Urinary bladder (tissue), 4 donors: ENCODE measurements around the gene FLII. TPM values are rescaled to one million over a fixed set of nuclear protein-coding genes. Genes with fewer than 3 reads are reported as not detected.

Source experiments
- DNase-seq: peaks from one replicate; pipeline ENCODE4 v3.0.0-alpha.2; 2015; ENCODE audit errors: extremely low spot score
- H3K27ac ChIP-seq: one replicate; pipeline ENCODE4 v1.5.1; 2013; ENCODE audit warnings: low read depth, mild to moderate bottlenecking, moderate library complexity
- H3K36me3 ChIP-seq: one replicate; pipeline ENCODE4 v1.6.1; 2013; ENCODE audit warnings: mild to moderate bottlenecking, moderate library complexity; ENCODE audit not compliant: insufficient read depth
- H3K4me1 ChIP-seq: one replicate; pipeline ENCODE4 v1.6.1; 2013; ENCODE audit warnings: mild to moderate bottlenecking, moderate library complexity; ENCODE audit not compliant: insufficient read depth
- H3K4me3 ChIP-seq: one replicate; pipeline ENCODE4 v1.5.1; 2013; ENCODE audit warnings: low read depth, low read length
- WGBS: extraction: QIAGEN DNeasy Blood & Tissue Kit; methylation state at CpG from one replicate; pipeline ENCODE4 v1.1.7; 2013; 5-methylcytosine and 5-hydroxymethylcytosine counted together
- polyA plus RNA-seq: library from polyadenylated mRNA; stranded (reverse); fragments of 200-250 nt; gene quantifications from one replicate; pipeline ENCODE4 v1.2.3, GENCODE V29; 2013
- total RNA-seq: library from RNA; depleted of rRNA; stranded (reverse); fragments of >200 nt; gene quantifications from one replicate; pipeline ENCODE4 v1.2.3, GENCODE V29; 2014
- donor health status: healthy with polysubstance abuse.
- donor health status: healthy.

The FLII gene
- total and polyA plus RNA-seq, 2 donors, result 87.2 to 249 TPM

- 83% methylated on average over 11 of the region's 11 CpGs for WGBS
- peaks cover 5% of the 10 kb centered on the region for H3K36me3 ChIP-seq
- H3K4me3 ChIP-seq, result no peak overlapping the region
- H3K4me1 ChIP-seq, result peaks cover 3% of the 10 kb centered on the region
- DNase-seq, result no peak
- no peak overlapping the region for H3K27ac ChIP-seq
These were observed 2.2 kb downstream of the FLII start for GRCh38 chr17:18256351-18256750.

- Histone ChIP-seq H3K36me3 (peaks cover 5% of the 10 kb centered on the region), H3K27ac (no peak overlapping the region), H3K4me3 (no peak overlapping the region), H3K4me1 (peaks cover 3% of the 10 kb centered on the region)
- no peak for DNase-seq
- WGBS, result 95% methylated on average over 8 of the region's 8 CpGs
These were observed 3.5 kb downstream of the FLII start for GRCh38 chr17:18254888-18255649.

GRCh38 chr17:18253947-18254821 is 4.4 kb downstream of the FLII start:
- peaks cover 3% of the 10 kb centered on the region for H3K4me1 ChIP-seq
- H3K4me3 ChIP-seq, result no peak overlapping the region
- DNase-seq, result no peak
- H3K27ac ChIP-seq, result no peak overlapping the region
- 90% methylated on average over 27 of the region's 27 CpGs for WGBS
- peaks cover 5% of the 10 kb centered on the region for H3K36me3 ChIP-seq

GRCh38 chr17:18253187-18253884 is 5.2 kb downstream of the FLII start:
- Histone ChIP-seq H3K27ac (no peak overlapping the region), H3K4me1 (peaks cover 3% of the 10 kb centered on the region), H3K4me3 (no peak overlapping the region), H3K36me3 (peaks cover 5% of the 10 kb centered on the region)
- no peak for DNase-seq
- WGBS, result 87% methylated on average over 16 of the region's 16 CpGs

GRCh38 chr17:18252160-18252559 is 6.4 kb downstream of the FLII start:
- peaks cover under 1% of the 10 kb centered on the region for H3K4me1 ChIP-seq
- no peak for DNase-seq
- peaks cover 5% of the 10 kb centered on the region for H3K36me3 ChIP-seq
- no peak overlapping the region for H3K4me3 ChIP-seq
- 81% methylated on average over 5 of the region's 5 CpGs for WGBS
- H3K27ac ChIP-seq, result no peak overlapping the region

- no peak for DNase-seq
- no peaks in the 10 kb centered on the region for H3K4me1 ChIP-seq
- no peak overlapping the region for H3K4me3 ChIP-seq
- 73% methylated on average over 15 of the region's 15 CpGs for WGBS
- peaks cover 5% of the 10 kb centered on the region for H3K36me3 ChIP-seq
- H3K27ac ChIP-seq, result no peak overlapping the region
These were observed 7.3 kb downstream of the FLII start for GRCh38 chr17:18251204-18251603.

- H3K4me1 ChIP-seq, result no peaks in the 10 kb centered on the region
- peaks cover 5% of the 10 kb centered on the region for H3K36me3 ChIP-seq
- no peak overlapping the region for H3K4me3 ChIP-seq
- no peak for DNase-seq
- H3K27ac ChIP-seq, result no peak overlapping the region
- 93% methylated on average over 14 of the region's 14 CpGs for WGBS
These were observed 7.8 kb downstream of the FLII start for GRCh38 chr17:18250708-18251107.

GRCh38 chr17:18250259-18250658 is 8.3 kb downstream of the FLII start:
- DNase-seq, result no peak
- peaks cover 5% of the 10 kb centered on the region for H3K36me3 ChIP-seq
- H3K27ac ChIP-seq, result no peak overlapping the region
- H3K4me3 ChIP-seq, result no peak overlapping the region
- H3K4me1 ChIP-seq, result no peaks in the 10 kb centered on the region
- WGBS, result 81% methylated on average over 9 of the region's 9 CpGs

GRCh38 chr17:18248811-18249210 is 9.7 kb downstream of the FLII start:
- peaks cover 3% of the 10 kb centered on the region for H3K36me3 ChIP-seq
- no peak overlapping the region for H3K27ac ChIP-seq
- no peak for DNase-seq
- H3K4me3 ChIP-seq, result no peak overlapping the region
- no peaks in the 10 kb centered on the region for H3K4me1 ChIP-seq
- WGBS, result 93% methylated on average over 7 of the region's 7 CpGs

GRCh38 chr17:18248300-18248731 is 10.2 kb downstream of the FLII start:
- no peaks in the 10 kb centered on the region for H3K4me1 ChIP-seq
- 23% methylated on average over 9 of the region's 9 CpGs for WGBS
- H3K36me3 ChIP-seq, result peaks cover 3% of the 10 kb centered on the region
- H3K4me3 ChIP-seq, result no peak overlapping the region
- no peak overlapping the region for H3K27ac ChIP-seq
- DNase-seq, result no peak

- Histone ChIP-seq H3K4me1 (no peaks in the 10 kb centered on the region), H3K27ac (no peak overlapping the region), H3K4me3 (no peak overlapping the region), H3K36me3 (peaks cover 3% of the 10 kb centered on the region)
- WGBS, result 81% methylated on average over 30 of the region's 30 CpGs
- no peak for DNase-seq
These were observed 10.9 kb downstream of the FLII start for GRCh38 chr17:18247613-18248001.

- no peak overlapping the region for H3K27ac ChIP-seq
- no peak overlapping the region for H3K4me3 ChIP-seq
- peaks cover 3% of the 10 kb centered on the region for H3K36me3 ChIP-seq
- DNase-seq, result no peak
- no peaks in the 10 kb centered on the region for H3K4me1 ChIP-seq
- 38% methylated on average over 46 of the region's 46 CpGs for WGBS
These were observed 11.5 kb downstream of the FLII start for GRCh38 chr17:18246880-18247612.

GRCh38 chr17:18246109-18246725 is 12.3 kb downstream of the FLII start:
- Histone ChIP-seq H3K4me3 (no peak overlapping the region), H3K4me1 (no peaks in the 10 kb centered on the region), H3K36me3 (peaks cover 5% of the 10 kb centered on the region), H3K27ac (no peak overlapping the region)
- DNase-seq, result no peak
- 88% methylated on average over 24 of the region's 24 CpGs for WGBS
